ENCODE results near the gene ZNF622. TPM values are rescaled to one million over a fixed set of nuclear protein-coding genes. Genes with fewer than 3 reads are reported as not detected.

The ZNF622 gene
- polyA plus RNA-seq, 6 donors from 2014 or later, result 41.4 to 83.3 (median 46.7) TPM

DNA sequence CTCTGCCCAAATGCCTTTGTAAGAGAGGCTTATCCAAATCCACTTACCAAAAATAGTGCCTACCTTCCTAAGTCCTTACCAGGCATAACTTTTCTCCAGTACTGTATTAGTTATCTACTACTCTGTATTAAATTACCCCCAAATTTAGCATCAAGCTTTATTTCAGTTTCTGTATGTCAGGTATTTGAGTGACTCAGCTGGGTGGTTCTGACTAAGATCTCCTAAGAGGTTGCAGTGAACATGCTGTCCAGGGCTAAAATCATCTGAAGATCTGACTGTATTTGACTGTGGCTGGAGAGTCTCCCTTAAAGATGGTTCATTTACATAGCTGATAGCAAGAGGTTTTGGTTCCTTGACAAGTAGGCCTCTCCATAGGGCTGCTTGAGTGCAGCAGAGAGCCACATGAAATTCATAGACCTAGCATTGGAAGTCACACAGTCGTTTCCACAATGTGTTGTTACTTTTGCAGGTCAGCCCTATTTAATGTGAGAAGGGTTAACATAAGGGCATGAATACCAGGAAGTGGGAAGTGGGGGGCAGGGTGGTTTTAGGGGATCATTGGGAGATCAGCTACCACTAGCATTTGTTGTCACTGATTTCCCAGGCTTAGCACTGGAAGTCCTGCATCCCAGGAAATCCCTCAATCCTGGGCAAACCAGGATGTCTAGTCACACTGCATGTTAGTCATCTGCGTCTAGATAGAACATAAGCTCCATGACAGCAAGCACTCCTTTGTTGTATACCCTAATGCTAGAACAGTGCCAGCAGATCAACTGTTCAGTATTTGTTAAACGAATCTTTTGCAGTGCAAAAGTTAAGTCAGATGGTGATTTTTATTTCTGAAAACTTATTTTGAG lies 2.0 kb upstream of the ZNF622 start:
- Mint-ChIP-seq H3K36me3 (no peaks in the 10 kb centered on the region), H3K27me3 (no peaks in the 10 kb centered on the region), H3K4me1 (peaks cover 49 to 56% (median 54%) of the 10 kb centered on the region in 3 donors), H3K4me3 (peak overlapping the region; percentile 71 to 99 (median 94)), H3K9me3 (peaks cover 0 to 2% (median 0%) of the 10 kb centered on the region in 7 donors), H3K27ac (peak overlapping the region in 4 of 6 donors; percentile 27 to 98 (median 97))
- no peak for ATAC-seq (ENCODE audit: low read depth in 2 of 2)
- DNase-seq, result no peak

DNA sequence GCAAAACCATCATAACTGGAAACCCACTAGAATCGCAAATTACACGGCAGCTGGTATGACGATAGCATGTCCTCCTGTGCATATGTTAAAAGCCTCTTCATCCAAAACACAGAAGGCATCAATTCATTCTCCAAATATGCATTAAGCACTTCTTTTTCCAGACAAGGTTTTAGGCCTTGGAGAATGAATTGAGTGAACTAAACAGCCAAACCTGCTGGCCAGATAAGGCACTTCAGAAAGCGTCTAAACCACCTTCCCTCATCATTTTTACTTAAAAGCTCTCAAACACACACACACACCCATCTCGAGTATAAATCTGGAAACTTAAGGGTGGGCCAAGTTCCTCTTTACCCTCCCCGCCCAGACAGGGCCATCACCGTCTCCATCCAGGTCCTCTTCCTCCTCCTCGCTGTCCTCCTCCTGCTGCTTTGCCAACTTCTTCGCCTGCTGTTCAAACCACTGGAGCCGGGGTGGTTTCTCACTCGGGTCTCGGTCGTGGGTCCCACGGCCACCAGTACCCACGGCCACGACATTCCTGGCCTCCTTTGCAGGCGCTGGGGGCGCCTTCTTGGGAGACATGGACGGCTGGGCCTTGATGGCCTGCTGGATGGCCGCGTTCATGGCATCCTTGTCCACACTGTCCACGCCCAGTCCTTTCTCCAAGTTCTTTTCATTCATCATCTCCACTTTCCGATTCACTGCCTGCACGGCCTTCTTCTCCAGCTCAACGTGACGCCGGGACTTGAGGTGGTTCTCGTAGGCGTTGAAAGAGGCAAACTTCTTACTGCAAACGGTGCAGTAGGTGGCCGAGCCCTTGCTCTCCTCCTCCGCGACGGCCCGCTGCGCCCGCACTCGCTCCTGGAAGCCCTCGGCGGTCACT lies 696 bp downstream of the ZNF622 start:
- Mint-ChIP-seq H3K27ac (peak overlapping the region; percentile 97 to 98 (median 98)), H3K27me3 (no peaks in the 10 kb centered on the region), H3K9me3 (peaks cover 0 to 2% (median 0%) of the 10 kb centered on the region in 7 donors), H3K4me1 (peaks cover 60 to 78% (median 72%) of the 10 kb centered on the region in 3 donors), H3K36me3 (peaks cover 0 to 11% of the 10 kb centered on the region in 2 donors), H3K4me3 (peak overlapping the region; percentile 90 to 99 (median 98))
- DNase-seq (peak; percentile 21), ATAC-seq (ENCODE audit: low read depth in 2 of 2) (peak in 1 of 2 donors; percentile 29)

GRCh38 chr5:16464231-16464630 lies 1.4 kb downstream of the ZNF622 start:
- Mint-ChIP-seq H3K27me3 (no peaks in the 10 kb centered on the region), H3K4me3 (peak overlapping the region; percentile 90 to 99 (median 98)), H3K9me3 (peaks cover 0 to 2% (median 0%) of the 10 kb centered on the region in 7 donors), H3K36me3 (peaks cover 0 to 11% of the 10 kb centered on the region in 2 donors), H3K4me1 (peaks cover 65 to 81% (median 75%) of the 10 kb centered on the region in 3 donors), H3K27ac (peak overlapping the region in 5 of 6 donors; percentile 27 to 98 (median 97))
- DNase-seq (no peak), ATAC-seq (ENCODE audit: low read depth in 2 of 2) (no peak)

DNA sequence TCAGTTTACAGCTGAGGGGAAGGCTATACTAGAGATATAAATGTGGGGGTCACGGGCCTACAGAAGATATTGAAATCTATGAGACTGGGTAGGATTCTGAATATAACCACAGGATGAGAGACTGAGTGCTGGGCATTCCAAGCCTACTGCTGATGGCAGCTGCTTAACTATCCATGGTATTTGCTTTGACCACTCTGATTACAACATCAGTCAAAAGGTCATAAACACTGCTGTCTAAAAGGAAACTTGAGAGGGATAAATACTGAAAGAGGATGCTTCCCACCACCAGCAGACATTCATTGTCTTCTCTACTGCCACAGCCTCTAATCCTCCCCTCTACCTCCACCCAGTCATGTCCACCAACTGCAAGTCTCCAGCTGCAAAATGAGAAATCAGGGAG lies 3.8 kb downstream of the ZNF622 start:
- DNase-seq (no peak), ATAC-seq (ENCODE audit: low read depth in 2 of 2) (no peak)
- peaks cover 0 to 2% (median 0%) of the 10 kb centered on the region in 7 donors for H3K9me3 Mint-ChIP-seq
- H3K27ac Mint-ChIP-seq, result no peak overlapping the region
- H3K4me1 Mint-ChIP-seq, result peaks cover 44 to 70% (median 65%) of the 10 kb centered on the region in 3 donors
- peak overlapping the region in 4 of 8 donors; percentile 5 to 69 (median 57) for H3K4me3 Mint-ChIP-seq
- no peaks in the 10 kb centered on the region for H3K27me3 Mint-ChIP-seq
- peaks cover 4 to 11% of the 10 kb centered on the region in 2 donors for H3K36me3 Mint-ChIP-seq

DNA sequence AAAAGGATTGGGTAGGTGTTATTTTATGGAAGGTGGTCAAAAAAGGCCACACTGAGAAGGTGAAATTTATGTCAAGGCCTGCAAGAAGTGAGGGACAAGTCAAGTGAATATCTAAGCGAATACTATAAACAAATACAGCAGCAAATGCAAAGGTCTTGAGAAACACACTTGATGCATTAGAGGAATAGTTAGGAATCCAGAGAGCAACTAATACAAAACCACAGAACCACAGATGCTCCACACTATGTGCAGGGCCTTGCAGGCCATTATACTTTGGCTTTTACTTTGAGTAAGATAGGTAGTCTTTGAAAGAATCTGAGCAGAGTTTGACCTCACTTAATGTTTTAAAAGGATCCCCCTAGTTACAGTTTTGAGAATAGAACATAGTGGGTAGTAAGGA lies 4.6 kb downstream of the ZNF622 start:
- Mint-ChIP-seq H3K36me3 (peaks cover 8 to 18% of the 10 kb centered on the region in 2 donors), H3K4me3 (peak overlapping the region in 3 of 8 donors; percentile 2 to 46 (median 8)), H3K4me1 (peaks cover 47 to 72% (median 69%) of the 10 kb centered on the region in 3 donors), H3K27me3 (no peaks in the 10 kb centered on the region), H3K9me3 (no peaks in the 10 kb centered on the region), H3K27ac (peak overlapping the region in 3 of 6 donors; percentile 0 to 5 (median 4))
- no peak for ATAC-seq (ENCODE audit: low read depth in 2 of 2)
- DNase-seq, result no peak

GRCh38 chr5:16459451-16459850 lies 6.1 kb downstream of the ZNF622 start:
- DNase-seq (no peak), ATAC-seq (ENCODE audit: low read depth in 2 of 2) (no peak)
- Mint-ChIP-seq H3K4me3 (no peak overlapping the region), H3K36me3 (peaks cover 15 to 20% of the 10 kb centered on the region in 2 donors), H3K9me3 (no peaks in the 10 kb centered on the region), H3K4me1 (peaks cover 39 to 69% (median 57%) of the 10 kb centered on the region in 3 donors), H3K27ac (peak overlapping the region in 2 of 6 donors; percentile 16 to 69), H3K27me3 (no peaks in the 10 kb centered on the region)

DNA sequence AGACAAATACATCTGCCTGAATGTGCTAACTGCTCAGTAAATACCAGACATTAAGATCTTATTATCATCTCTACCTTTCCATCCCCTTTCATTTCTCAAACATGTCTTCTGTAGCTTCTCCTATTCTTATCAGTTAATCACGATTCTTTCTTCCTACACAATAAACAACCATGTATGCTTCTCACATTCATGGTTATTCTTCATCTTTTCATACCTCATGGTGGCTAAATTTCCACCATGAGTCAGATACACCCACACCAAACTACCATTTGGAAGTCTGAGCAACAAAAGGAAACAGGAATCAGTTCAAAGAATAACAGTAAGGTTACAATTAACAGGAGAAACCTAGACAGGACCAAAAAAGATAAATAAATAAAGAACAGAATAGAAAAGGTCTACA lies 7.7 kb downstream of the ZNF622 start:
- H3K36me3 Mint-ChIP-seq, result peaks cover 16 to 20% of the 10 kb centered on the region in 2 donors
- no peaks in the 10 kb centered on the region for H3K9me3 Mint-ChIP-seq
- peaks cover 29 to 57% (median 45%) of the 10 kb centered on the region in 3 donors for H3K4me1 Mint-ChIP-seq
- H3K27me3 Mint-ChIP-seq, result no peaks in the 10 kb centered on the region
- peak overlapping the region in 4 of 6 donors; percentile 1 to 40 (median 6) for H3K27ac Mint-ChIP-seq
- no peak for DNase-seq
- H3K4me3 Mint-ChIP-seq, result no peak overlapping the region
- no peak for ATAC-seq (ENCODE audit: low read depth in 2 of 2)

DNA sequence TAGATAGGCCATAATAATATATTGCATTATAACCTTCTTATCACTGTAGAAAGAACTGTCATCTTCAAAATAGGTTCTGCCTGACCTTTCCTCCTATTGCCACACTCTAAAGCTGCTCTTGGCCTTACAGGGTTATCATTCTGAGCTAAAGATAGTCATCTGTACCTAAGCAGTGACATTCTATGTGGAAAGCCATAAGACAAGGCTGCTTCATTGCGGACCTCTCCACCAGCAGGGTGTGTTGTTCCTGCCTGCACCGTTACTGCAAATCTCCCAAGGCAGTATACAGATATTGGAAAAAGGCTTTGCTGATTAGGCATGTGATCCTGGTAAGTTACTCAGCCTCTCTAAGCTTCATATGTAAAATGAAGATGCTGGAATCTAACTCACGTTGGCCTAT lies 8.1 kb downstream of the ZNF622 start:
- no peak for DNase-seq
- Mint-ChIP-seq H3K9me3 (no peaks in the 10 kb centered on the region), H3K27ac (peak overlapping the region in 2 of 6 donors; percentile 7 to 40), H3K36me3 (peaks cover 16 to 20% of the 10 kb centered on the region in 2 donors), H3K4me1 (peaks cover 29 to 56% (median 45%) of the 10 kb centered on the region in 3 donors), H3K27me3 (no peaks in the 10 kb centered on the region), H3K4me3 (no peak overlapping the region)
- ATAC-seq (ENCODE audit: low read depth in 2 of 2), result no peak

DNA sequence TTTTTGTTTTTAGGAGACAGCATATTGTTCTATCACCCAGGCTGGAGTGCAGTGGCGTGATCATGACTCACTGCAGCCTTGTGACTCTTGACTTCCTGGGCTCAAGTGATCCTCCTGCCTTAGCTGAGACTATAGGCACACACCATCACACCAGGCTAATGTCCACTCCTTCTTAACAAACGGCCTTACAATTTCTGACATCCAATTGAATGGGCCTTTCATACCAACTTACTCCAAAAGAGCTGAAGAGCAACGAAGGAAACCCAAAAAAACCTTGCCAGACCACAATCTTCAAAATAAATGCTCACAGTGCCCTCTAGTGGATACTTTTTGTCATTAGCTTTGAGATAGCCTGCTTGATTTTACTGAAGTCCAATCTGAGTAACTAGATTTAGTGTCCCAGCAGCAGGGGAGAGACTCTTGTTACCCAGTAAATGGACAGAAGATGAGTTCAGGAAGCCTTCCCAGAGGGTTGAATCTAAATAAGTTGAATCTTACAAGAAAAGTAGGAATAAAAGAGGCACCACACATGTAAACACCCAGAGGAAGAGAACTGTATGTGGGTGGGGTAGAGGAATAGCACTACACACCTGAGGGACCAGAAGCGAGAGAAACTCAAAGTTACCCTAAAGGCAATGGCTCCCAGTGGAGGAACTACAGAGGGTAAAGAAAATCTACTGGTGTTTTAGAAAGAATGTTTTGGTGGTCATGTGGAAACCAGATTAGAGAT lies 9.3 kb downstream of the ZNF622 start:
- H3K9me3 Mint-ChIP-seq, result no peaks in the 10 kb centered on the region
- no peaks in the 10 kb centered on the region for H3K27me3 Mint-ChIP-seq
- peaks cover 25 to 44% (median 34%) of the 10 kb centered on the region in 3 donors for H3K4me1 Mint-ChIP-seq
- H3K4me3 Mint-ChIP-seq, result peak overlapping the region in 5 of 8 donors; percentile 7 to 66 (median 37)
- DNase-seq (peak; percentile 39), ATAC-seq (ENCODE audit: low read depth in 2 of 2) (peak; percentile 38 to 66)
- peaks cover 15 to 21% of the 10 kb centered on the region in 2 donors for H3K36me3 Mint-ChIP-seq
- H3K27ac Mint-ChIP-seq, result peak overlapping the region; percentile 55 to 92 (median 74)

DNA sequence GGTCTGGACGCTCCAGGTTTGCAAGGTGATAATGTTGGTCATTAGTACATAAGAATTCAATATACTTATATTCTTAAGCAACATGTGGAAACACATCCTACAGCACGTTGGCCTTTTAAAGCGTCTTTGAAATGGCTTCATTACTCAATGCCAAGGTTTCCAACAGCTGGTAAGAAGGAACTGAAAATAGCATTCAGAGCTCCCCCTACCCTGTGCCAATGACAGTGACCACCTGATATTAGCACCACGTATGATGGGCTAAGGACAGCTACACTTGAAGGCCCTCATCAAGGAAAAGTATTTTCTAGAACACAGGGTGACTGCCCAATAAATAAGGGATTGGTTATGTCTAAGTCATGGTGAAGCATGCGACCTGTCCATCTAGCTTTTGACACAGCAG lies 9.9 kb downstream of the ZNF622 start:
- H3K4me3 Mint-ChIP-seq, result peak overlapping the region in 2 of 8 donors; percentile 7 to 66
- H3K4me1 Mint-ChIP-seq, result peaks cover 19 to 39% (median 28%) of the 10 kb centered on the region in 3 donors
- H3K27ac Mint-ChIP-seq, result peak overlapping the region in 1 of 6 donors; percentile 55
- ATAC-seq (ENCODE audit: low read depth in 2 of 2) (no peak), DNase-seq (no peak)
- H3K36me3 Mint-ChIP-seq, result peaks cover 9 to 25% of the 10 kb centered on the region in 2 donors
- no peaks in the 10 kb centered on the region for H3K27me3 Mint-ChIP-seq
- no peaks in the 10 kb centered on the region for H3K9me3 Mint-ChIP-seq

GRCh38 chr5:16454686-16455085 lies 10.9 kb downstream of the ZNF622 start:
- Mint-ChIP-seq H3K27me3 (no peaks in the 10 kb centered on the region), H3K27ac (no peak overlapping the region), H3K4me3 (no peak overlapping the region), H3K4me1 (peaks cover 18 to 32% (median 26%) of the 10 kb centered on the region in 3 donors), H3K9me3 (no peaks in the 10 kb centered on the region), H3K36me3 (peaks cover 14 to 29% of the 10 kb centered on the region in 2 donors)
- DNase-seq (no peak), ATAC-seq (ENCODE audit: low read depth in 2 of 2) (no peak)

DNA sequence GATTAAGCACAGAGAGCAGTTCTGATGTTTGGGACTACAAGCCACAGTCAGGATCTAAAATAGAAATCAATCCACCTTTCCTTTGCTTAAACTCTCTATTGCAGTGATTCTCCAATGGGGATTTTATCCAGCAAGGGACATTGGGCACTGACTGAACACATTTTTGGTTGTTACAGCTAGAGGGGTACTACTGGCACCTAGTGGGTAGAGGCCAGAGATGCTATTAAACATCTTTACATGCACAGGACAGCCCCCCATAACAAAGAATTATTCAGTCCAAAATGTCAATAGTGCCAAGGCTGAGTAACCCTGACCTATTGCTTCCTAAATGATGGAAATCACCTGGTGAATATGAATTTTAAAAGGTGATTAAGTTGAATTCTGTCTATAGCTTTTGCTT lies 12.0 kb downstream of the ZNF622 start:
- Mint-ChIP-seq H3K9me3 (no peaks in the 10 kb centered on the region), H3K4me3 (no peak overlapping the region), H3K27me3 (no peaks in the 10 kb centered on the region), H3K27ac (no peak overlapping the region), H3K36me3 (peaks cover 22 to 29% of the 10 kb centered on the region in 2 donors), H3K4me1 (peaks cover 13 to 28% (median 20%) of the 10 kb centered on the region in 3 donors)
- ATAC-seq (ENCODE audit: low read depth in 2 of 2) (no peak), DNase-seq (no peak)
